Measurements from ENCODE around the gene TMEM244.

GRCh38 chr6:129845696-129846095, 15.4 kb downstream of the TMEM244 start:
- TF ChIP-seq TBL1XR1 (IDR thresholded peaks at IDR 0.05; ENCODE audit: borderline replicate concordance, low read length, partially characterized antibody) (no peak), HMG20B (CRISPR knock-in tag; conservative IDR thresholded peaks at IDR 0.05) (no peak), ELF4 (CRISPR knock-in tag; IDR thresholded peaks at IDR 0.05; ENCODE audit: borderline replicate concordance) (no peak)
